GM18951 (cell line): ENCODE results near the gene UFM1.
"Not testable (repeated sequence)": the region's sequence is repeated elsewhere in the genome, so short reads cannot be mapped to it uniquely, and the experiment has no call there.

ENCODE experiments used
- POLR2A ChIP-seq: IDR thresholded peaks from 4 replicates; pipeline ENCODE4 v1.6.1; 2011; ENCODE audit warnings: mild to moderate bottlenecking; ENCODE audit not compliant: insufficient read length, insufficient read depth; ENCODE audit errors: extremely low read depth
- in situ Hi-C: fragments of 300-500 bp; cut with MboI; formaldehyde crosslinking; loops from one replicate; pipeline ENCODE4 v1.12.0; 2022; ENCODE audit warnings: low sequenced_read_pairs, mixed read lengths, inconsistent platforms; ENCODE audit not compliant: unreplicated experiment

The UFM1 gene

GRCh38 chr13:38346764-38347163, 2.9 kb upstream of the UFM1 start:
- no peak for TF ChIP-seq POLR2A
- in situ Hi-C loops, result no loop called here

DNA sequence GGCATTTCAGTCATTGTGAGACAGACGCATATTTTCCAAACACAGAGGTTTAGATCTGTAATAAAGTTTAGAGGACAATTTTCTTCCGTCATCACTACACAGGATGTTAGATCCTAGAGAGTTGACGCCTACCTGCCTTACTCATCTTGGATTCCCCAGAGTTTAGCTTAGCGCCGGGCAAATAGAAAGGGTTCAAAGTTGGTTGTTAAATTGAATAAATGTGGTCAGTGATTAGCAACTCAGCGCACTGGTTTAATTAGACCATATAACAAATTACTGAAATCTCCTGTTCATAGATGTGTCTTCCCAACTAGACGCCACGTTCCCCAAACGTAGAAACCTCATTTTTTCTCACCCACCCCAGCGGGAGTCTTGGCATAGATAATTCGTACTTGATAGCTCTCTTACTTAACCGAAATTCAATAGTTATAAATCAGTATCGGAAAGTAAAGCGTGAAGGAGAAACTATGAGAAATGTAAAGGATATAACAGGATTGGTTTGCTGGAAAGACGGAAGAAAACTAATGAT, 726 bp upstream of the UFM1 start:
- in situ Hi-C loops, result no loop called here
- TF ChIP-seq POLR2A, result no peak

- no peak for TF ChIP-seq POLR2A
- in situ Hi-C loops, result no loop called here
Observed at GRCh38 chr13:38350114-38350617, 515 bp downstream of the UFM1 start.

DNA sequence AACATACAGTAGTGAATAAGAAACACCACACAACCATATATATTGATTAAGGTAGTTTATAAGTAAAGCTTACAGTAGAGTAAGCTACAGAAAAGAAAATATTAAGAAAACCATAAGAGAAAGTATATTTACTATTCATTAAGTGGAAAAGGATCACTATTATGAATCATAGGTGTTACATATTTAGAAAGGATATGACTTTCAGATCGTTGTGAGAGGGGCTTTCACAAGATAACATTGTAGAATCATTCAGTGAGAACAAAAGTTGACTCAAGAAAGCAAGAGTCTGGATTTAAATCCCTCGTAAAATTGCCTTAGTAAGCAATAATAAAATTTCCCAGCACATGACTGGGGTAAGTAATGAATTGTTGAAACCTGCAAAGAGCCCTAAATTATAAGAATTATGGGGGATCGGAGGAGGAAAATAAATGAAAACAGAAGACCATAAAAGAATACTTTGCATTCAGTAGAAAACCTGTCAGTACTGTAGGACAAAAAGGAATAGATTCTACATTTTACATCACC, 6.0 kb downstream of the UFM1 start:
- in situ Hi-C loops, result no loop called here

DNA sequence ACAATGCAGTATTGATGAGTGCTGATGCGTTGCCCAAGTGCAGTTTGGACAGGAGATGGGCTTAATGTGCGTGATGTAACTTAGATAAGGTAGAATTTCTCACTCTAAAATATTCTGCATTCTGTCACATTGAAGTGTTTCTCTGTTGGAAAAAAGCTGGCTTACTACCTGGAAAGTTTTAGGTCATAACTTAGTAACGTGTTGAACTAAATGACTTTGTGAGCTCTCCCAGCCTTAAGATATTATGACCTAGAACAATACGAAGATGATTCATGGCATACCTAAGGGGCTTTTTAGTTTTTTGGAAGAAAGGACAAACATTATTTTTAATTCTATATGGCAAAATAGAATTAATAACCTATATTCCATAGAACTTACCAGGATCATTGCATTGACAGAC, 9.0 kb downstream of the UFM1 start:
- no peak for TF ChIP-seq POLR2A
- in situ Hi-C loops, result no loop called here

More for the DNA sequence above, 6.0 kb downstream of the UFM1 start:
- TF ChIP-seq POLR2A, result no peak

DNA sequence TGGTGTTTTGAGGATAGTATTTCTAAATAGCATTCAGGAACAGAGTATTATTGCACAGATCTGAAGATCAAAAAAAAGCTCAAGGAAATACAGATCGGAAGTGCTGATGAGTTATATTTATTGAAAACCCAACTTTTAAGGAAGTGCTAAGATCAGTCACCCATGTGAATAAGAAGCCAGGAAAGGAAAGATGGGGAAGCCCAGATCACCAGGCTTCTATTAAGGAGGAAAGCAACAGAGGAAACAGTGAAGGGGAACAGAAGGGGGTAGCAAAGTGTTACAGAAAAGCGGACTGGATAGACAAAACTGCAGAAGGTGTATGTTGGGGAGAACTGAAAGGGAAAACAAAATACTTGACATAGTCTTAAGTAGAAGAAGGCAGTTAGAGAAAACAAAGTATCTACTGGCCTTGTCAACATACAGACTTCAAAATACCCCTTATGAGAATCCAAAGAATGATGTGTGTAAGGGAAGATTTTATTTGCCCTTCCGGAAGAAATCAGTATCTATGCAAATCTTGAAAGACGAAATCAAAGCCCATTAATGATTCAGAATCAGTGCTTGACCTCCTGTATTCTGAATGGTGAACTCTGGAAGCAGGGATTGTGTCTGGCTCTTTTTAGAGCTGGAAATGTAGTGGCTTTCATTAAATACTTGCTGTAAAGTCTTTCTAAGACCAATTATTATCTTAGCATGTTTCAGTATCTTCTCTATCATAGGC, 12.1 kb downstream of the UFM1 start:
- in situ Hi-C loops, result no loop called here
- TF ChIP-seq POLR2A, result no peak

- in situ Hi-C loops, result no loop called here
- no peak for TF ChIP-seq POLR2A
Observed at GRCh38 chr13:38363219-38363618, 13.6 kb downstream of the UFM1 start.

- in situ Hi-C loops, result not testable (repeated sequence)
Observed at GRCh38 chr13:38363746-38364145, 14.1 kb downstream of the UFM1 start.

GRCh38 chr13:38365661-38366060, 16.0 kb downstream of the UFM1 start:
- TF ChIP-seq POLR2A, result no peak
- in situ Hi-C loops, result no loop called here

DNA sequence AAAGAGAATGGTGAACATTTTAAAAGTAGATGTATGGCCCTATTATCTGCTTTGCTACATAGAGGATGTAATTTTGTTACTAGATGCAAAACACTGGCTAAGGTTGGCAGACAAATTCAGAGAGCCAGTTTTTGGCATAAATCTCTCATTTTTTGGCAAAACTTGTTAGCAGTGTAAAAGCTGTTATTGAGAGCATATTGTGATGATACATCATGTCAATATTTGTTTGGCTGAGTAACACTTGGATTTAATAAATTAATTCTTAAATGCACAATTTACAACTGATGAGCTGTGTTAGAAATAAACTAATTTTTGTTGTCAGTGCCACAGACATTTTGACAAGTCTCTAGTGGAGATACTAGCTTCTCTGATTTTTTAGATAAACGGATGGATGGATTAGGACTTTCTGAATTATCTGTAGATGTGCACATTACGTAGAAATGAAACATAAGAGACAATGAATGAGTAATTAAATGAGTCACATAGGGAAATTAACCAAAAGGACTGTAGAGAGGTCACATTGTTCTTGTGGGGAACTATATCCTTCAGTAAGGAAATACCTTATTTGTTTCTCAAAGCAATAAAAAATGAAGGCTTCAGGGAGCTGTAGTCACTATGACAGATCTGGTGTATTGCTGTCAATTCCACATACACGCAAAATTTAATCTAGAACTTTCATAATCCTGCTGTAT, 17.4 kb downstream of the UFM1 start:
- in situ Hi-C loops, result no loop called here
- no peak for TF ChIP-seq POLR2A

DNA sequence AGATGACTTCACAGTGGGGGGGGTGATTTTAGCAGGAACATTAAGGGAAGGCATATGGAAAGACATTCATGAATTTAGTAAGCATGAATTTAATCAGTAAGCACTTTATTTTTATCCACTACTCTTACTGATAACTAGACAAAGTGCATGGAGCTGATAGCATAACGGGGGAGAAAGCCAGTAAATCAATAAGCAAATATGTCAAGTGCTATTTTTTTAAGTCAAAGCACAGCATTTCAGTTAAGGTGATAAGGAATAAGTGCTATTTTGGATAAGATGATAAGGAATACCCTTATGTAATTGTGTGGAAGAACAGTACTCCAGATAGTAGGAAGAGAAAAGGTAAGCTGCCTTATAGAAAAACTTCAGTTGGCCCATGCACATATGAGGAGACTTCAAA, 19.4 kb downstream of the UFM1 start:
- in situ Hi-C loops, result no loop called here
- no peak for TF ChIP-seq POLR2A

DNA sequence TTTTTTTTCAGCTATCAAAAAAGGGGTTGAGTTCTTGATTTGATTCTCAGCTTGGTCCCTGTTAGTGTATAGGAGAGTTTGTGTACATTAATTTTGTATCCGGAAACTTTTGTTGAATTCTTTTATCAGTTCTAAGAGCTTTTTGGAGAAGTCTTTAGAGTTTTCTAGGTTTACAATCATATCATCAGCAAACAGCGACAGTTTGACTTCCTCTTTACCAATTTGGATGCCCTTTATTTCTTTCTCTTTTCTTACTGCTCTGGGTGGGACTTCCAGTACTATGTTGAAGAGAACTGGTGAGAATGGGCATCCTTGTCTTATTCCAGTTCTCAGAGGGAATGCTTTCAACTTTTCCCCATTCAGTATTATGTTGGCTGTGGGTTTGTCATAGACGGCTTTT, 20.4 kb downstream of the UFM1 start:
- in situ Hi-C loops, result not testable (repeated sequence)

DNA sequence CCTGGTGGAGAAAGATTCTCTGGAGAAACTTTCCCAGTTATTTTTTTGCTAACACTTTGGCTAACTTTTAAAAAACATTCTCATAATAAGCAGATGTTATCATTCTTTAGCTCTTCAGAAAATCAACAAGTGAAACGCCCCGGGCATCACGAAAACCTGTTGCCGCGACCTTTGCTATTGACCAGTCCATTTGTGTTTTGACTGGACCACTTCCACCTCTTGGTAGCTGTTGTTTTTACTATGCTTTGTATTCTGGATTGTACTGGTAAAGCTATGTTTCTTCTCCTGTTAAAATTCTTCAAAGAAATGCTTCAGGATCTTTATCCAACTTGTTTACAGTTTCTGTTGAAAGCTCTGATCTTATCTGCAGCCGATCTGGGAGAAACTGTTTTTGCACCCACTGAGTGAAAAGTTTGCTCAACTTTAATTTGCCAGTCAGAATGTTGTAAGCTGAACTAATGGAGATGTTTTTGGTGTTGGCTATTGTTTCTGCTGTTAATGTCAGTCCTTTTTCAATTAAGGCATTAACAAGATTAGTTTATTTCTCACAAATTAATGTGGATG, 23.3 kb downstream of the UFM1 start:
- in situ Hi-C loops, result no loop called here
- no peak for TF ChIP-seq POLR2A

DNA sequence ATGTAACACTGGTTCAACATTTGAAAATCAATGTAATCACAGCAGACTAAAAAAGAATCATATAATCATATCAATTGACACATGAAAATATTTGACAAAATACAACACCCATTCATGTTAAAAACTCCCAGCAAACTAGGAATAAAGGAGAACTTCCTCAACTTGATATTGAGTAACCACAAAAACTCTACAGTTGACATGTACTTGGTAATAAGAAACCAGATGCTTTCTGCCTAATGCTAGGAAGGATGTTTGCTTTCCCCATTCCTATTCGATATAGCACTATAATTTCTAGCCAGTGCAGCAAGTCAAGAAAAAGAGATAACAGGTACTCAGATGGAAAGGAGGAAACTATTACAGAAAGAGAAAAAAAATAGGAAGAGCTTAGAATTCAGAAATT, 26.9 kb downstream of the UFM1 start:
- TF ChIP-seq POLR2A, result no peak
- in situ Hi-C loops, result no loop called here

DNA sequence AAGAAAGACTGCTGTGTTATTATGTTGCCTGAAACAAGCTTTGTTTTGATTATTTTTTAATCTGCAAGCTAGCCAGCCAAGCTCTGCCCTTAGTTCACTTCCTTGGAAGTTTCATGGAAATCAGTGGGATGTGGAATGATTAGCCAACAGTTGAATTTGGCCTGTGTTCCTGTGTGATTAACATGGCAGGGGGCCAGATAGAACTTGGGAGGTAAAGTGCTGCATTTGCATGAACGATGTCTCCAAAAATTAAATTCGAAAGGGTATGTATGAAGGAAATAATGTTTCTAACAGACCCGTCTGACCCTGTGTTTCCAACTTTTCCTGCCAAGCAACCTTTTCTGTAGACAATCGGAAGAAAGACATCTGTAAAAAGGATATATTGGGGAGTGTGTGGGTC, 32.2 kb downstream of the UFM1 start:
- in situ Hi-C loops, result no loop called here
- TF ChIP-seq POLR2A, result no peak
